ENCODE results near the gene MAST4.

Gene MAST4

GRCh38 chr5:66851306-66851705 lies 255.1 kb downstream of the MAST4 start:
- DNase-seq, result no peak

- DNase-seq, result no peak
These were observed 258.2 kb downstream of the MAST4 start for GRCh38 chr5:66854416-66854815.

DNA sequence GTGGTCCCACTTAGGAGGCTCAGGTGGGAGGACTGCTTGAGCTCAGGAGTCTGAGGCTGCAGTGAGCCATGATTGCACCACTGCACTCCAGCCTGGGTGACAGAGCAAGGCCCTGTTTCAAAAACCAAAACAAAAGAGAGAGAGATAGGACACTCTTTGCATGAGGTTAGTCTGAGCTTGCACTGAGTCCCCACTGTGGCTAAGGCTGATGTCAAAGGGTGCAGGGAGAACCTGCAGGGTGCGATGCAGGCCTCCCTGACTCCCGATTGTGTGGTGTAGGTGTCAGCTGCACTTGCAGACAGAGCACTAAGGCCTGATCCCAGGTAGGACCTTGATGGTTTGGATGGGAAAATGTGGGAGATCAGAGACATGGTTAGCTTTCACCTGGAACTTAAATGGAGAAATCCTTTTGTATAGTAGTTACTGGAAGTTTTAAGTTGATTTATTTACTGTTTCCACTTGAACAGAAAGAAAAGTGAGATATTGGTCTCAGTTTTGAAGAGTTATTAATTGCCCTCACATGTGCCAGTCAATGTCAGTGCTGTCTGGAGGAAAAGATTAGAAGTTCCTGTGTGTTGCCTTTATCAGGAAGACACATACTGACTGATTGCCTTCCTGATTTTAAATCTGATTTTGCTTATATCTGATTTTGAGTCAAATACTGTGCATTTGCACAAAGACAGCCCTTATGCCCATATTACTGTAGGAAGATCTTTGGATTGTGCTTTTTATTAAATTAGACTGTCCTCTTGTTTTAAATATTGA lies 260.0 kb downstream of the MAST4 start:
- no peak for DNase-seq

- no peak for DNase-seq
These were observed 263.3 kb downstream of the MAST4 start for GRCh38 chr5:66859526-66859925.

DNA sequence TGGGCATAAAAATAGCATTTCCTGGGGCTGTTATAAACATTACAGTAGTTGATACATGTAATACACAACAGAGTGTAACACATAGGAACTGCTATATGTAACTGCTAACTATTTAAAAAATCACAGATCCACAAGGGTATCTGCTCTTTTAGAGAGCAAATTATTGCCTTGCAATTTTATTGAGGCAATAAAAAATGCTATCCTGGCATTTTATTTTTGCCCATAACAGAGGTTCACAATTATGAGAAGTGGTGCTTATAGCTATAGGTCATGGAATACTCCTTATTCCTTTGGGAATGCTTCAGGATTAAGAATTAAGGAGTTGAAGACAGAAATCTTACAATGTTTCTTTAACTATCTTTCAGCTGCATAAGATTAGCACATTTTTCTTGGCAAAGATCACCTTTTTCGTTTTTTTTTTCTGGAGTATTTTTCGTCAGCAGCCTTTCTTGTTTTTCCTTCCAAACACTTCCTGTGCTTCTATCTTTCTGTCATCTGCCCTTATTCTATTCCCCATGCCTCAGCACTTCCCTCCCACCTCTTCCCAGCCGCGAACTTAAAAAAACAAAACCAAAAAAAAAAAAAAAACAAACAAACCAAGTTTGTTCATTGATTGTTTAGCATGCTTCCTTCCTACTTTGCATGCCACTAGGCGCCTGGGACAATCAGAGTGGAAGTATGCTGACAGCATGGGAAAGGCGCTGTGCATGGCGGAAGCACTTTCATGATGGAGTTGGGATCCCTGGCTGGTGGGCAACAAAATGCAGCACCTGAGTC lies 264.2 kb downstream of the MAST4 start:
- no peak for DNase-seq

DNA sequence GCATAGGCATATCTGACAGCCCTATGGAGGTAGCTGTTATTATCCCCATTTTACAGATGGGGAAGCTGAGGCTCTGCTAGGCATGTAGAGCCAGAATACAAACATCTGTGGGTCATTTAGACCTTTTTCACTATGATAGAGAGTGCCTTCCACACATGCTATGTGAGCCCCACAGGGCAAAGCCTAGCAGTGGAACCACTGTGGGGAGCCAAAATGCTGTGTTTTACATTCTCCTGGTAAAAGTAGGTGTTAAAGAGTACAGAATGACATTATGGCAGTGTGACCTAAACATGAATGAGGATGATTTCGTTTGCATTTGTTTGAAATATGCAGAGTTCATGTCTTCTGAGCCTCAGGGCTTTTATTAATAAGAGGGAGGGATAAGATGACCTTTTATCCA lies 265.2 kb downstream of the MAST4 start:
- DNase-seq, result no peak

GRCh38 chr5:66862020-66862419 lies 265.8 kb downstream of the MAST4 start:
- no peak for DNase-seq

DNA sequence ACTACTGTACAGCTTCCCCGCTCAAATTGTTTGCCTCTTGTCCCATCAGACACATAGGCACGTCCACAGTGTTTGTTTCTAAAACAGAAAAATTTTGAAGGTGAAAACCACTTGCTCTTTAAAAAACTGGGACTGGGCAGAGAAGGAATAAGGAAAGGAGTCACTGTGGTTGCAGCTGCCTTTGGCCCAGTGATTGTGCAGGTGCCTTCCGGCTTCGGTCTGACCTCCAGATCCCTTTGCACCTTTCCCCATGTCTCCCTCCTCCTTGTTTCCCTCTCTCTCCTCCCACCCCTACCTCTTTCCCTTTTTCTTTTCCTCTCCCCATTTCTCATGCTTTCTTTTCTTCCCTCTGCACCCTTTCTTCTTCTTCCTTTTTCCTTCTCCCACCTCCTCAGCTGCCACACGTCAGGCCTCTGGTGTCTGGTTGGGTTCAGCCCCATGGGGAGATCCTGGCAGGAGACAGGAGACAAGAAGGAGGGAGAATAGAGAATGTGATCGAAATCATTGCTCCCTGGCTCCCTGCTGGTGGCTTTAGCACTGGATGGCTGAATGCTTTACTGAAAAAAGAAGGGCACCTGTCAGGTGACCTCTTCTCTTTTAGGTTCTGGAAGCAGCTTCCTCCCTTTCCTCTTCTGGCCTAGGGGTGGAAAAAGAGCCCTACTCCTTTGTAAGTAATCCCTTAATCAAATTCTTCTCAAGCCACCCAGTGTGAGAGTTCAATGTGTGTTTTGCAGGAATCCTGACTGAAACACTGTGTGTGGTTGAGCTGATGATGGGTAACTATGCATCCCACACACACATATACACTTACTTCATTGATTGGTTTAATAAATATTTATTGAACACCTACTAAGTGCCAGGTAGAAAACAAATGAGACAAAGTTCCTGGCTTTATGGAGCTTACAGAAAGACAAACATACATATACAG lies 267.3 kb downstream of the MAST4 start:
- DNase-seq, result no peak

DNA sequence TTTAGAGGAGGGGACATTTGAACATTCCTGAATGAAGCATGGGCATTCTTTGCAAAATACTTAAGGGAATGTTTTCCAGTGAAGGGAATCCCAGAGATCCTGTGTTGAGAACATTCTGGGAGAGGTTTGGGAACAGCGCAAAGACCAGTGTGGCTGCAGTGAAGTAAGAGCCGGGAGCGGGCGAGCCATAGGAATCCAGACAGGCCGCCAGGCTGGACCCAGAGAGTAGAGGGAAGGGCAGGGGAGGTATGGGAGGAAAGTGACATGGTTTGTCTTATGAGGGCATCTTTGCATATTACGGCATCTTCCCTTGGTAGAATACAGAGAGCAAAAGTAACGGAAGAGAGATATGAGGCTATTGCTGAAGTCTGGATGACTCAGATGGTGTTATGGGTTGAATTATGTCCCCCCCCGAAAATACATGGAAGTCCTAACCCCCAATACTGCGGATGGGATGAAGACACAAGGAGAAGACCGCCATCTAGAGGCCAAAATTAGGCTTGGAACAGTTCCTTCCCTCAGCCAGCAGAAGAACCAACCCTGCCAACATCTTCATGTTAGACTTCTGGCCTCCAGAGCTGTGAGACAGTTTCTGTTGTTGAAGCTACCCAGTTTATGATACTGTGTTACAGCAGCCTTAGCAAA lies 268.2 kb downstream of the MAST4 start:
- peak in 1 of 2 experiments; percentile 39 for DNase-seq

DNA sequence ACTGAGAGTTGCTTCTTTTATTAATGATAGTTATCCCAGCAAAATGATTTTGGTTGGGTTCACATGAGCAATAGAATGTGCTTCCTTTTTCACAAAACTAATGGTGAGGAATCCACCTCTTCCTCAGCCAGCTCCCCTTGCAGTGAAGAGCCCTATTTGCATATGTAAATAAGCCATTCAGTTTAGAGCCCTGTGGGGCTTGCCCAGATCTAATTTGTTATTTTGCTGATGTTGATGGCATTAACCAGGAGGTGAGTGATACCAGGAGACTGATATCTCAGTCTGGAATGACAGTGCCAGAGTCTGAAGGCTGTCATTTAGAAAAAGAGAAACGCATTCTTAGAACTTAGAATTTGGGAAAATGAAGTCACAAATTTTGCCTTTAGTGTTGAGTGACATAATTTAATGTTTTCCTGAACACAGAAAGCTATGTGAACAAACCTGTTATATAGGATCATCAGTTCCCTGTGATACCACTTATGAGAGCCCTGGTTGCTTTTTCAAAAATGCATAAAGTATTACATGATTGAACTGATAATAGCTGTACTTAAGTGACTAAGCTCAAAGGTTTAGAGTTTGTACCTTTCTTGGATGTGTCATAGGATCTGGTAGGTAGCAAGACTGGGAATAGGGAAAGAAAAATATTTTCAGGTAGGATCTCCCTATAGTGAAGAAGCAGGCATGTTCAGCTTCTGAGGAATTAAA lies 271.6 kb downstream of the MAST4 start:
- DNase-seq, result no peak

- no peak for DNase-seq
These were observed 273.2 kb downstream of the MAST4 start for GRCh38 chr5:66869347-66869746.

DNA sequence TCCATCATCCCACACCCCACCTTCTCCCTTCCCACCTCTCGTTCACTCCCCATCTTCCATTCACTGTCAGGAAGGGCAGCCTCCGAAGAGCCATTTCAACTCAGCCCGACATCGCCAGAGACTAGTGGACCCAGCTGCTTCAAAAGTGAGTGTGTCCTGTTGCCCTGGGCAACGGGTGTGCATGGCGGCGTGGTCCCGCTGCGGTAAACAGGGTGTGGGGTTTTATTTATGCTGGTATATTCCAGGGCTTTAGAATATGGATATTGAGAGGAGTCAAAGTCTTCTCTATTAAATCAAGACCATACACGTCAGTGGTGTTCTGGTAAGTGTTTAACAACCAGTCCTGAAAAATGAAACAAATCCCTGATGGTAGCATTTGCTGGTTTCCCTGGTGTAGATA lies 274.5 kb downstream of the MAST4 start:
- no peak for DNase-seq

DNA sequence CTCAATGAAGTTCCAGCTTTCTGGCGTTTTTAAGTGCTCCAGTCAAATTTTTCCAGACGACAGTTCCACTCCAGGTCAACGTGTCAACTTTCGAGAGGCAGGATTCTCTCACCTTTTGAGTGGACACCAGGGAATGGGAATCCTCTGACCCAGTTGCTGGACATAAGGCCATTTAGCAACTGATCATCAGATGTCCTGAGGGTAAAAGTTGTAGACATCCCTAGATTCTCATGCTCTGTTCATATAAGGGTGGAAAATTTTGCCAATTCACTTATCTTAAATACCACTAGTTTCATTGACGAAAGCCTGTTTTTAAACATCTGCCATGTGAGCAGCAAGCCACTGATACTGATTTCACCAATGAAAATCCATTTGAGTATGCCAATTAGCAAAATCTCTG lies 275.5 kb downstream of the MAST4 start:
- DNase-seq, result no peak

GRCh38 chr5:66872736-66873331 lies 276.6 kb downstream of the MAST4 start:
- no peak for DNase-seq

- DNase-seq, result no peak
These were observed 277.8 kb downstream of the MAST4 start for GRCh38 chr5:66874004-66874403.

DNA sequence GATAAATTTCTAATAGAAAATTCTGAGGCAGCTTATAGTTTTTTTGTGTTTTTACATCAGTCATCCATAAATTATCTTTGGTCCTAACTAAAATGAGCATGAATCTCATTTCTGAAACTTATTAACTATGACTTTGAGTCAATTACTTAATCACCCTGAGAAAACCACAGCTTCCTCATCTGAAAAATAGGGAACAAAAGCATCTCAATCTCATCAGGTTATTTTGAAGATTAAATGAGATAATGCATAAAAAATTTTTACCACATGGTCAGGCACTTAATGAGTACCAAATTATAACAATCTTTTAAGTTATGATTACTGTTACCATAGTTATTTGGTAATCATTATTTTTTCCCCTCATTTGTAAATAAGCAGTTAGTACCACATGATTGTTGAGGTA lies 279.1 kb downstream of the MAST4 start:
- no peak for DNase-seq

DNA sequence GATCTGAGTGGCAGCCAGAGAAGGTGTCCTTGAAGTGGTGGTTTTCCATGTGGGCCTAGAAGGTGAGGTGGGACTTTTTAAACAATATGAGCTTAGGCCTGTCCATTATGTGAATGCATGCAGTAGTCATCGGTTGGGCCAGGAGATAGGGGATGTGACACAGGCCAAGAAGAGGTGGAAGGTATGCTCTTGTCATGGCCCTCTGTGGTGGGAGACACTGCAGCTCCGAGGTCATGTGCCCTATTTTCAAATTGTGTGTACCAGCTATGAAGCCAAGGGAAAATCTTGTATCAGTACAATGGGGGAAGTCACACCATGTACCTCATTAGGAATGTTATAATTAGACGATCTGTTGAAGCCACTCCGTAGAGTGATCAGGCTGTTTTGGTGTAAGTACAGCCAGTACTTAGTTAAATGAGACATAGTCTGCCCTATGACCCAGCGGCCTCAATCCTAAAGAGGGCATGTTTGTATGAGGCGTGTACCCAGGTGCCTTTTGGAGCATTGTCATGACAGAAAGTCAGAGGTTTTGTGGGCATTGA lies 280.1 kb downstream of the MAST4 start:
- DNase-seq, result no peak

- DNase-seq, result no peak
These were observed 281.6 kb downstream of the MAST4 start for GRCh38 chr5:66877843-66878242.

- DNase-seq, result no peak
These were observed 284.2 kb downstream of the MAST4 start for GRCh38 chr5:66880401-66880800.

GRCh38 chr5:66881480-66882161 lies 285.4 kb downstream of the MAST4 start:
- no peak for DNase-seq

All from NCI-H446 (cell line).